Endothelial cell of umbilical vein (primary cell): ENCODE results near the gene USH2A. TPM values are rescaled to one million over a fixed set of nuclear protein-coding genes. Genes with fewer than 3 reads are reported as not detected.

Source experiments
- BruUV-seq: library from RNA; stranded (reverse); fragments of 400-500 nt; replicated peaks from 2 replicates; lab custom pipeline; 2021; lab: Mats Ljungman, UMichigan
- CTCF ChIA-PET: fragments of 300-600, 350-600 bp; sonication (Branson Sonifier 250); formaldehyde crosslinking; loops from one replicate; lab custom pipeline; 2021; ENCODE audit warnings: antibody characterized with exemption, inconsistent platforms; lab: Charles Lee
- POLR2A ChIA-PET: fragments of 300-600, 350-600 bp; sonication (Branson Sonifier 250); formaldehyde crosslinking; loops from one replicate; lab custom pipeline; 2021; ENCODE audit warnings: antibody characterized with exemption, inconsistent platforms; lab: Charles Lee
- DNase-seq: peaks from one replicate; pipeline ENCODE4 v3.0.0-alpha.2; 2011; ENCODE audit warnings: low read depth, low spot score
- FAIRE-seq: peaks from 2 replicates; lab custom pipeline; 2011; peaks lifted over from hg19 to GRCh38; lab: Jason Lieb, UNC
- H2AFZ ChIP-seq: 2 replicates; pipeline ENCODE4 v1.6.0; 2012; ENCODE audit warnings: low read depth, low read length, control low read depth, inconsistent platforms
- H3K27ac ChIP-seq: 2 replicates; pipeline ENCODE4 v1.5.1; 2011; ENCODE audit warnings: low read depth, mild to moderate bottlenecking, control low read depth, low read length, moderate library complexity; ENCODE audit not compliant: insufficient read depth
- H3K27me3 ChIP-seq, 2 experiments: 2 replicates each; pipeline versions ENCODE4 v1.6.0 to v1.6.1; 2011; ENCODE audit warnings: low read length in 2 of 2, mixed read lengths in 1 of 2; ENCODE audit not compliant: control insufficient read depth in 2 of 2, insufficient read depth in 2 of 2
- H3K36me3 ChIP-seq, 2 experiments: 2 replicates in 1 of 2; 3 replicates in 1 of 2; pipeline ENCODE4 v1.5.1; 2011; ENCODE audit warnings: low read length in 2 of 2, mild to moderate bottlenecking in 1 of 2, moderate library complexity in 1 of 2; ENCODE audit not compliant: control insufficient read depth in 2 of 2, insufficient read depth in 2 of 2; ENCODE audit errors: extremely low read depth in 1 of 2
- H3K4me1 ChIP-seq: 3 replicates; pipeline ENCODE4 v1.5.1; 2011; ENCODE audit warnings: mild to moderate bottlenecking, low read length; ENCODE audit not compliant: control insufficient read depth, insufficient read depth; ENCODE audit errors: extremely low read depth
- H3K4me2 ChIP-seq: 2 replicates; pipeline ENCODE4 v1.6.1; 2011; ENCODE audit warnings: low read length, control low read depth, mixed read lengths; ENCODE audit not compliant: insufficient read depth
- H3K4me3 ChIP-seq, 3 experiments: fragments of 200-600 bp in 1 of 3; sonication (generic), shearing (Covaris generic) in 1 of 3; replicated peaks in 1 of 3; 2 replicates each; pipeline ENCODE4 v1.5.1; 2011 to 2016; ENCODE audit warnings: control low read depth in 3 of 3, low read length in 3 of 3, mild to moderate bottlenecking in 2 of 3, inconsistent platforms in 1 of 3, low read depth in 1 of 3, moderate library complexity in 1 of 3; ENCODE audit not compliant: insufficient read depth in 1 of 3
- H3K79me2 ChIP-seq: 2 replicates; pipeline ENCODE4 v1.6.0; 2012; ENCODE audit warnings: low read length, inconsistent platforms; ENCODE audit not compliant: control insufficient read depth, insufficient read depth
- H3K9ac ChIP-seq: replicated peaks from 2 replicates; pipeline ENCODE3; 2011; ENCODE audit warnings: low read length, control low read depth; ENCODE audit not compliant: insufficient read depth; ENCODE audit errors: extremely low read depth
- H3K9me1 ChIP-seq: replicated peaks from 3 replicates; pipeline ENCODE4 v1.6.0; 2011; ENCODE audit warnings: mild to moderate bottlenecking, low read length; ENCODE audit not compliant: control insufficient read depth, insufficient read depth; ENCODE audit errors: extremely low read depth
- H3K9me3 ChIP-seq: replicated peaks from 2 replicates; pipeline ENCODE4 v1.5.1; 2012; ENCODE audit warnings: low read length, inconsistent platforms; ENCODE audit not compliant: control insufficient read depth, insufficient read depth
- H4K20me1 ChIP-seq: replicated peaks from 2 replicates; pipeline ENCODE3; 2011; ENCODE audit warnings: mild to moderate bottlenecking, low read length; ENCODE audit not compliant: control insufficient read depth, insufficient read depth; ENCODE audit errors: extremely low read depth
- EZH2 ChIP-seq: IDR thresholded peaks from 2 replicates; pipeline ENCODE4 v1.6.1; 2012; ENCODE audit warnings: borderline replicate concordance, low read depth, mild to moderate bottlenecking, moderate library complexity, low read length, inconsistent platforms; ENCODE audit not compliant: severe bottlenecking
- FOS ChIP-seq: IDR thresholded peaks from 2 replicates; pipeline ENCODE4 v1.6.1; 2011; ENCODE audit warnings: mild to moderate bottlenecking, low read length, moderate library complexity, borderline replicate concordance; ENCODE audit not compliant: insufficient read depth
- GATA2 ChIP-seq: IDR thresholded peaks from 2 replicates; pipeline ENCODE4 v1.7.0; 2011; ENCODE audit warnings: low read depth, mild to moderate bottlenecking, moderate library complexity, mixed read lengths, low read length; ENCODE audit not compliant: insufficient read length, insufficient read depth
- JUN ChIP-seq: IDR thresholded peaks from 2 replicates; pipeline ENCODE4 v1.6.1; 2011; ENCODE audit warnings: borderline replicate concordance, low read depth; ENCODE audit not compliant: insufficient read length, insufficient read depth
- MYC ChIP-seq: IDR thresholded peaks from one replicate; pipeline ENCODE4 v1.6.1; 2011; ENCODE audit warnings: mild to moderate bottlenecking, low read depth, low read length
- POLR2A ChIP-seq: IDR thresholded peaks from 2 replicates; pipeline ENCODE4 v1.6.1; 2012; ENCODE audit warnings: low read depth, mild to moderate bottlenecking, control low read depth, low read length
- POLR2AphosphoS5 ChIP-seq: IDR thresholded peaks from 2 replicates; pipeline ENCODE4 v1.6.1; 2012; ENCODE audit warnings: low read depth, mild to moderate bottlenecking, control low read depth, low read length, moderate library complexity; ENCODE audit not compliant: insufficient read depth
- dilution Hi-C: fragments of 300-500 bp; cut with MboI; formaldehyde crosslinking; loops from one replicate; pipeline ENCODE4 v1.15.0; 2019; ENCODE audit warnings: low sequenced_read_pairs; ENCODE audit not compliant: extremely low pct_ligation_motif_present
- intact Hi-C: fragments of 100-400 bp; cut with micrococcal nuclease; formaldehyde crosslinking; loops from one replicate; pipeline ENCODE4 v1.10.0; 2022
- polyA plus RNA-seq, 4 experiments: library from polyadenylated mRNA; depleted of rRNA in 3 of 4; stranded (reverse) in 3 of 4; unstranded in 1 of 4; fragments of >200 nt; gene quantifications; 2 replicates each; pipeline versions ENCODE4 v1.2.1 to v1.2.3, GENCODE V29; 2011 to 2012; ENCODE audit warnings: missing spikeins in 1 of 4
- total RNA-seq: library from RNA; stranded (reverse); gene quantifications from 2 replicates; pipeline ENCODE4 v1.2.3, GENCODE V29; 2021
- TF ChIP-seq, protein P1 (sequence below), 2 donors: IDR thresholded peaks; 1 replicate in 1 of 2; 2 replicates in 1 of 2; pipeline ENCODE4 v1.5.1; 2011; ENCODE audit warnings: low read length in 2 of 2, mild to moderate bottlenecking in 2 of 2, moderate library complexity in 2 of 2, control low read depth in 1 of 2, inconsistent platforms in 1 of 2, low read depth in 1 of 2; ENCODE audit not compliant: insufficient read depth in 1 of 2; ENCODE audit errors: extremely low read depth in 1 of 2
- TF ChIP-seq, protein P2 (sequence below): IDR thresholded peaks from 2 replicates; pipeline ENCODE4 v1.6.1; 2011; ENCODE audit not compliant: insufficient read depth, insufficient read length

The USH2A gene
- total and polyA plus RNA-seq, 2 donors (not counting 3 experiments of a cell fraction or from before 2014, with no cell fraction given): not detected

DNA sequence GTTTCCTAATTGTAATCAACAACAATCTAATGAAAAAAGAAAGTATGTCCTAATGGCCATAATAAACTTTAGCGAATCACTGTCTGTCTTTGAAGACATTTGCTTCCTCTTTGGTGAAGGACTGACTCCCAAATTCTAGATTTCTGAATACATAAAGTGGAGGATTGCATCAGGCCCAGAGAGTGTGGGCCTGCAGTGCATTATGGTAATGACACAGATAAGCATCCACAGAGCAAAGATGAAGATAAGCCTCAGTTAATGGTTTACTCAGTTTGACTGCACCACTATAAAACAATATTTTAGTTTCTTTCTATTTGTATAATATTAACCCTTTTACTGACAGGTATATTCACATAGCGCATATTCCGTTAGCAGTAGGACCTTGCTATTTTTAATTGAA, 490.7 kb downstream of the USH2A start:
- no TSS peak for BruUV-seq
- FAIRE-seq (no peak), DNase-seq (no peak)
- no peaks in the 10 kb centered on the region for H3K79me2 ChIP-seq
- no peaks in the 10 kb centered on the region for H3K9me3 ChIP-seq
- TF ChIP-seq GATA2: no peak
- TF ChIP-seq, protein P1, sequence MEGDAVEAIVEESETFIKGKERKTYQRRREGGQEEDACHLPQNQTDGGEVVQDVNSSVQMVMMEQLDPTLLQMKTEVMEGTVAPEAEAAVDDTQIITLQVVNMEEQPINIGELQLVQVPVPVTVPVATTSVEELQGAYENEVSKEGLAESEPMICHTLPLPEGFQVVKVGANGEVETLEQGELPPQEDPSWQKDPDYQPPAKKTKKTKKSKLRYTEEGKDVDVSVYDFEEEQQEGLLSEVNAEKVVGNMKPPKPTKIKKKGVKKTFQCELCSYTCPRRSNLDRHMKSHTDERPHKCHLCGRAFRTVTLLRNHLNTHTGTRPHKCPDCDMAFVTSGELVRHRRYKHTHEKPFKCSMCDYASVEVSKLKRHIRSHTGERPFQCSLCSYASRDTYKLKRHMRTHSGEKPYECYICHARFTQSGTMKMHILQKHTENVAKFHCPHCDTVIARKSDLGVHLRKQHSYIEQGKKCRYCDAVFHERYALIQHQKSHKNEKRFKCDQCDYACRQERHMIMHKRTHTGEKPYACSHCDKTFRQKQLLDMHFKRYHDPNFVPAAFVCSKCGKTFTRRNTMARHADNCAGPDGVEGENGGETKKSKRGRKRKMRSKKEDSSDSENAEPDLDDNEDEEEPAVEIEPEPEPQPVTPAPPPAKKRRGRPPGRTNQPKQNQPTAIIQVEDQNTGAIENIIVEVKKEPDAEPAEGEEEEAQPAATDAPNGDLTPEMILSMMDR (IDR thresholded peaks at IDR 0.05; ENCODE audit: extremely low read depth in 1 of 2, insufficient read depth in 1 of 2, low read depth in 1 of 2, low read length in 2 of 2): no peak
- TF ChIP-seq MYC: no peak
- no peak for TF ChIP-seq POLR2AphosphoS5
- no peak for TF ChIP-seq FOS
- TF ChIP-seq, protein P2, sequence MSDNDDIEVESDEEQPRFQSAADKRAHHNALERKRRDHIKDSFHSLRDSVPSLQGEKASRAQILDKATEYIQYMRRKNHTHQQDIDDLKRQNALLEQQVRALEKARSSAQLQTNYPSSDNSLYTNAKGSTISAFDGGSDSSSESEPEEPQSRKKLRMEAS: no peak
- TF ChIP-seq EZH2: no peak
- TF ChIP-seq JUN: no peak
- TF ChIP-seq POLR2A: no peak
- no peaks in the 10 kb centered on the region for H4K20me1 ChIP-seq
- POLR2A ChIA-PET: no interaction called here
- no peak overlapping the region for H3K4me3 ChIP-seq
- intact Hi-C loops (no loop called here), dilution Hi-C loops (no loop called here)
- H3K9ac ChIP-seq: no peak overlapping the region
- no peaks in the 10 kb centered on the region for H3K36me3 ChIP-seq
- no peak overlapping the region for H3K4me2 ChIP-seq
- no peaks in the 10 kb centered on the region for H3K27me3 ChIP-seq
- no peaks in the 10 kb centered on the region for H3K9me1 ChIP-seq
- no peaks in the 10 kb centered on the region for H3K4me1 ChIP-seq
- CTCF ChIA-PET: no interaction called here
- H3K27ac ChIP-seq: no peak overlapping the region
- no peak overlapping the region for H2AFZ ChIP-seq
